GM23248 (cell line): ENCODE data around the gene ATP12A.

ENCODE experiments used
- EZH2 ChIP-seq: fragments of 200-600 bp; sonication (generic); IDR thresholded peaks from 2 replicates; pipeline ENCODE4 v1.6.1; 2018; ENCODE audit warnings: antibody characterized with exemption, mild to moderate bottlenecking; ENCODE audit not compliant: insufficient read depth, poor library complexity, severe bottlenecking
- EZH2phosphoT487 ChIP-seq: fragments of 200-600 bp; sonication (generic); IDR thresholded peaks from 2 replicates; pipeline ENCODE4 v1.6.1; 2018; ENCODE audit warnings: antibody characterized with exemption, moderate library complexity, mild to moderate bottlenecking, low read depth; ENCODE audit not compliant: insufficient read depth

- TF ChIP-seq EZH2, result no peak
- TF ChIP-seq EZH2phosphoT487, result no peak
Measured at GRCh38 chr13:24670961-24671381, 9.2 kb upstream of the ATP12A start.
